ENCODE results near the gene CENPH.
"Not testable (repeated sequence)": the region's sequence is repeated elsewhere in the genome, so short reads cannot be mapped to it uniquely, and the experiment has no call there.

CENPH gene

DNA sequence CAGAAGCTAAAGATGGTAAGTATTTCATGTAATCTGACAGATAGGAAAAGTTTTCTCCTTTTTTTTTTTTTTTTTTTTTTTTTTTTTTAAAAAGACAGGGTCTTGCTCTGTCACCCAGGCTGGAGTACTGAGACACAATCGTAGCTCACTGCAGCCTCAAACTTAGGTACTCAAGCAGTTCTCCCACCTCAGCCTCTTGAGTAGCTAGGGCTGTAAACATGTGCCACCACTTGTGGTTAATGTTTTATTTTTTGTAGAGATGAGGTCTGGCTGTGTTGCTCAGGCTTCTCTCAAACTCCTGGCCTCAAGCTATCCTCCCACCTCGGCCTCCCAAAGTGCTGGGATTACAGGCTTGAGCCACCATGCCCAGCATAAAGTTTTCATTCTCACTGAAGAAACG, 63.1 kb downstream of the CENPH start:
- DNase-seq (ENCODE audit: low spot score), result no peak

DNA sequence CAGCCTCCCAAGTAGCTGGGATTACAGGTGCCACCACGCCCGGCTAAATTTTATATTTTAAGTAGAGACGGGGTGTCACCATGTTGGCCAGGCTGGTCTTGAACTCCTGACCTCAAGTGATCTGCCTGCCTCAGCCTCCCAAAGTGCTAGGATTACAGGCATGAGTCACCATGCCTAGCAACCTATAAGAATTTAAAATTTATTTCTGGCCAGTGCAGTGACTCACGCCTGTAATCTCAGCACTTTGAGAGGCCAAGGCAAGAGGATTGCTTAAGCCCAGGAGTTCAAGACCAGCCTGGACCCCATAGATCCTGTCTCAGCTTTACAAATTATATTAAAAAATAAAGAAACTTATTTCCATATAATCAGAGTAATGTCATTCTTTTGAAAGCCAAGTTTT, 66.6 kb downstream of the CENPH start:
- DNase-seq (ENCODE audit: low spot score), result not testable (repeated sequence)

DNA sequence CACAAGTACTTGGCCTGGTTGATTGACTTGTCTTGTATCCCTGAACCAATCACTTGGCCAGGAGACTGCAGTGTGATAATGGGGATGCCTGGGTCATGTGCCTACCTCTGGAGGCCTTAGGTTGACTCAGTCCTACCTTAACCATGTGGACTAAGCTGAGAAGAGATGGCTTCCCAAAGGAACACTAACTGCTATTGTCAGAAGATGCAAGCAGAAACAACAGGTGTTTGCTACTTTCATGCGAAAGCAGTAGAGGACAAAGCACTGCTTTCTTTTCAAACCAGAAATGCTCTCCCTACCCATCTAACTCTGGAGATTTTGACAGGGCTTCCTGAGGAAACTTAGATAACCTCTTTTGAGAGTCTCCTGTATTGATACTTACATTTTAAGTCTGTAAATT, 68.2 kb downstream of the CENPH start:
- no peak for DNase-seq (ENCODE audit: low spot score)

Measured in HuH-7 (cell line).